Measurements from ENCODE around the gene CBX3.

CBX3 gene

GRCh38 chr7:26185131-26185843, 16.3 kb upstream of the CBX3 start:
- H3K27ac ChIP-seq (ENCODE audit: low read length) = no peak overlapping the region
- H3K27me3 ChIP-seq (ENCODE audit: insufficient read depth, low read length, poor library complexity) = no peaks in the 10 kb centered on the region
- peaks cover 43% of the 10 kb centered on the region for H4K20me1 ChIP-seq (ENCODE audit: insufficient read depth, low read length)
- peaks cover 19% of the 10 kb centered on the region for H3K36me3 ChIP-seq (ENCODE audit: insufficient read depth, low read length)
- no peak for TF ChIP-seq CTCF (IDR thresholded peaks at IDR 0.05; ENCODE audit: borderline replicate concordance, extremely low read depth, low read length, poor library complexity, severe bottlenecking)
- no peak for TF ChIP-seq EZH2 (IDR thresholded peaks at IDR 0.05; ENCODE audit: borderline replicate concordance, low read depth, low read length, severe bottlenecking)
- H3K9me3 ChIP-seq (ENCODE audit: insufficient read depth, low read length, severe bottlenecking) = no peaks in the 10 kb centered on the region
- DNase-seq (peak; percentile 24), ATAC-seq (ENCODE audit: insufficient read depth, low read depth) (peak; percentile 6; the same call in 2 of the 3 replicates)
- no peak overlapping the region for H2AFZ ChIP-seq (ENCODE audit: low read depth, low read length)
- H3K79me2 ChIP-seq (ENCODE audit: insufficient read depth, low read length) = no peaks in the 10 kb centered on the region
- H3K4me1 ChIP-seq (ENCODE audit: insufficient read depth, low read length) = no peaks in the 10 kb centered on the region
- H3K9ac ChIP-seq (ENCODE audit: low read depth, low read length) = no peak overlapping the region
- no peak overlapping the region for H3K4me3 ChIP-seq (ENCODE audit: low read depth in 1 of 2, low read length in 2 of 2)
- H3K4me2 ChIP-seq (ENCODE audit: insufficient read depth, low read length) = no peak overlapping the region

GRCh38 chr7:26185844-26186180, 15.7 kb upstream of the CBX3 start:
- H3K27ac ChIP-seq (ENCODE audit: low read length) = no peak overlapping the region
- H2AFZ ChIP-seq (ENCODE audit: low read depth, low read length) = no peak overlapping the region
- DNase-seq (no peak), ATAC-seq (ENCODE audit: insufficient read depth, low read depth) (no peak)
- peaks cover 24% of the 10 kb centered on the region for H3K36me3 ChIP-seq (ENCODE audit: insufficient read depth, low read length)
- H3K4me3 ChIP-seq (ENCODE audit: low read depth in 1 of 2, low read length in 2 of 2) = no peak overlapping the region
- H3K9me3 ChIP-seq (ENCODE audit: insufficient read depth, low read length, severe bottlenecking) = no peaks in the 10 kb centered on the region
- no peaks in the 10 kb centered on the region for H3K4me1 ChIP-seq (ENCODE audit: insufficient read depth, low read length)
- no peak overlapping the region for H3K9ac ChIP-seq (ENCODE audit: low read depth, low read length)
- no peak overlapping the region for H3K4me2 ChIP-seq (ENCODE audit: insufficient read depth, low read length)
- H3K27me3 ChIP-seq (ENCODE audit: insufficient read depth, low read length, poor library complexity) = no peaks in the 10 kb centered on the region
- TF ChIP-seq CTCF (IDR thresholded peaks at IDR 0.05; ENCODE audit: borderline replicate concordance, extremely low read depth, low read length, poor library complexity, severe bottlenecking) = no peak
- H3K79me2 ChIP-seq (ENCODE audit: insufficient read depth, low read length) = peaks cover 1% of the 10 kb centered on the region; the same call in 1 of the 2 replicates
- peaks cover 48% of the 10 kb centered on the region for H4K20me1 ChIP-seq (ENCODE audit: insufficient read depth, low read length)

GRCh38 chr7:26186364-26187311, 14.9 kb upstream of the CBX3 start:
- no peaks in the 10 kb centered on the region for H3K4me1 ChIP-seq (ENCODE audit: insufficient read depth, low read length)
- H3K9ac ChIP-seq (ENCODE audit: low read depth, low read length) = no peak overlapping the region
- no peak overlapping the region for H3K4me3 ChIP-seq (ENCODE audit: low read depth in 1 of 2, low read length in 2 of 2)
- DNase-seq = no peak
- H3K27me3 ChIP-seq (ENCODE audit: insufficient read depth, low read length, poor library complexity) = no peaks in the 10 kb centered on the region
- peaks cover 32% of the 10 kb centered on the region for H3K36me3 ChIP-seq (ENCODE audit: insufficient read depth, low read length)
- no peak overlapping the region for H3K4me2 ChIP-seq (ENCODE audit: insufficient read depth, low read length)
- H3K9me3 ChIP-seq (ENCODE audit: insufficient read depth, low read length, severe bottlenecking) = no peaks in the 10 kb centered on the region
- H3K79me2 ChIP-seq (ENCODE audit: insufficient read depth, low read length) = peaks cover 8% of the 10 kb centered on the region; the same call in 1 of the 2 replicates
- H3K27ac ChIP-seq (ENCODE audit: low read length) = no peak overlapping the region
- TF ChIP-seq EZH2 (IDR thresholded peaks at IDR 0.05; ENCODE audit: borderline replicate concordance, low read depth, low read length, severe bottlenecking) = no peak
- TF ChIP-seq CTCF (IDR thresholded peaks at IDR 0.05; ENCODE audit: borderline replicate concordance, extremely low read depth, low read length, poor library complexity, severe bottlenecking) = no peak
- peaks cover 56% of the 10 kb centered on the region for H4K20me1 ChIP-seq (ENCODE audit: insufficient read depth, low read length)
- no peak overlapping the region for H2AFZ ChIP-seq (ENCODE audit: low read depth, low read length)
- ATAC-seq (ENCODE audit: insufficient read depth, low read depth) = peak; percentile 4; the same call in 1 of the 3 replicates

Data from DND-41 (cell line).